C4-2B (cell line): ENCODE results near the gene ACTRT3.

Experiments
- ZFX ChIP-seq: fragments of 450-650 bp; IDR thresholded peaks from 2 replicates; pipeline ENCODE4 v1.6.1; 2017
- TF ChIP-seq, protein P1 (sequence below): fragments of 450-650 bp; conservative IDR thresholded peaks from 2 replicates; pipeline ENCODE4 v1.5.1; 2017; ENCODE audit warnings: mild to moderate bottlenecking

DNA sequence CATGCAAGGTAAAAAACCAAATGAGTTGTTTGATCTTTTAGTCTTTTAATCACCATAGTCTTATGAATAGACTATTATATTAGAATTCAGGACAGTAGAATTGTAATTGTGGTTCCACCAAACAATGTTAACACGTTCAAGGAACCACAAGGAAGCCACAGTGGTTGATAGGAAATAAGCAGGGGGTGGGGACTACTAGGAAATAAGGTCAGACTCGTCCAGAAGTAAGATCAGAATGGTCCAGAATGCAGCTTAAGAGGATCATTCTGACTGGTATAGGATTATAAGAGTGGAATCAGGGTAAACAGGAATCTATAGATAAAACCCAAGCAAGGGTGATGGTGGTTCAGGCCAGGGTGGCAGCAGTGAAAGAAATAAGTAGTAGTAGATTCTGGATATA lies 11.4 kb upstream of the ACTRT3 start:
- TF ChIP-seq, protein P1, sequence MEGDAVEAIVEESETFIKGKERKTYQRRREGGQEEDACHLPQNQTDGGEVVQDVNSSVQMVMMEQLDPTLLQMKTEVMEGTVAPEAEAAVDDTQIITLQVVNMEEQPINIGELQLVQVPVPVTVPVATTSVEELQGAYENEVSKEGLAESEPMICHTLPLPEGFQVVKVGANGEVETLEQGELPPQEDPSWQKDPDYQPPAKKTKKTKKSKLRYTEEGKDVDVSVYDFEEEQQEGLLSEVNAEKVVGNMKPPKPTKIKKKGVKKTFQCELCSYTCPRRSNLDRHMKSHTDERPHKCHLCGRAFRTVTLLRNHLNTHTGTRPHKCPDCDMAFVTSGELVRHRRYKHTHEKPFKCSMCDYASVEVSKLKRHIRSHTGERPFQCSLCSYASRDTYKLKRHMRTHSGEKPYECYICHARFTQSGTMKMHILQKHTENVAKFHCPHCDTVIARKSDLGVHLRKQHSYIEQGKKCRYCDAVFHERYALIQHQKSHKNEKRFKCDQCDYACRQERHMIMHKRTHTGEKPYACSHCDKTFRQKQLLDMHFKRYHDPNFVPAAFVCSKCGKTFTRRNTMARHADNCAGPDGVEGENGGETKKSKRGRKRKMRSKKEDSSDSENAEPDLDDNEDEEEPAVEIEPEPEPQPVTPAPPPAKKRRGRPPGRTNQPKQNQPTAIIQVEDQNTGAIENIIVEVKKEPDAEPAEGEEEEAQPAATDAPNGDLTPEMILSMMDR: no peak
- TF ChIP-seq ZFX: no peak
